Activated CD4-positive, alpha-beta T cell treated with anti-CD3 and anti-CD28 coated beads for 36 hours (primary cell): Measurements from ENCODE around the gene POMC. TPM values are rescaled to one million over a fixed set of nuclear protein-coding genes. Genes with fewer than 3 reads are reported as not detected.
"Not testable (repeated sequence)": the region's sequence is repeated elsewhere in the genome, so short reads cannot be mapped to it uniquely, and the experiment has no call there.

Experiments used
- ATAC-seq: fragments of 200-7000 bp; cut with Tn5 transposase; one replicate; pipeline ENCODE4 v1.10.0; 2021; ENCODE audit warnings: mild to moderate bottlenecking, moderate library complexity
- CTCF ChIA-PET: fragments of 350-600 bp; sonication (Branson Sonifier 250); formaldehyde crosslinking; loops from one replicate; lab custom pipeline; 2021; ENCODE audit warnings: antibody characterized with exemption; lab: Charles Lee
- POLR2A ChIA-PET: fragments of 350-600 bp; sonication (Branson Sonifier 250); formaldehyde crosslinking; loops from one replicate; lab custom pipeline; 2021; ENCODE audit warnings: antibody characterized with exemption, inconsistent platforms; lab: Charles Lee
- DNase-seq: peaks from one replicate; pipeline ENCODE4 v3.0.0-alpha.2; 2020
- H3K27ac Mint-ChIP-seq: one replicate; pipeline ENCODE4 v1.8.0; 2021; ENCODE audit warnings: mixed read lengths
- H3K27me3 Mint-ChIP-seq: one replicate; pipeline ENCODE4 v1.8.0; 2021; ENCODE audit warnings: mixed read lengths
- H3K36me3 Mint-ChIP-seq: one replicate; pipeline ENCODE4 v1.8.0; 2021; ENCODE audit warnings: low read depth, mixed read lengths
- H3K4me1 Mint-ChIP-seq: one replicate; pipeline ENCODE4 v1.8.0; 2021; ENCODE audit warnings: mixed read lengths
- H3K4me3 Mint-ChIP-seq: one replicate; pipeline ENCODE4 v1.8.0; 2021; ENCODE audit warnings: mild to moderate bottlenecking, moderate library complexity, mixed read lengths
- H3K9me3 Mint-ChIP-seq: one replicate; pipeline ENCODE4 v1.8.0; 2021; ENCODE audit warnings: low read depth, mixed read lengths
- intact Hi-C, 2 experiments: fragments of 100-400 bp; cut with DNase I in 1 of 2; cut with micrococcal nuclease in 1 of 2; formaldehyde crosslinking; loops; one replicate each; pipeline versions ENCODE4 v1.14.2 to v1.15.1; 2022 to 2024; cut with DNase I, micrococcal nuclease
- total RNA-seq, 2 experiments: library from RNA; stranded (reverse); gene quantifications; one replicate each; pipeline ENCODE4 v1.2.3, GENCODE V29; 2021

The POMC gene
- total RNA-seq = 1 to 10 TPM; 5.7 to 8.3 TPM

GRCh38 chr2:25168256-25169072, at the start of gene POMC:
TSS of gene POMC (minus strand) at chr2:25168580. CDS start at chr2:25164772, 3,808 bp downstream.
- POLR2A ChIA-PET = no interaction called here
- Mint-ChIP-seq H3K4me1 (peaks cover 21% of the 10 kb centered on the region), H3K36me3 (no peaks in the 10 kb centered on the region), H3K9me3 (no peaks in the 10 kb centered on the region), H3K27ac (no peak within 1 kb of the TSS), H3K4me3 (peak within 1 kb of the TSS; percentile 59), H3K27me3 (peaks cover 33% of the 10 kb centered on the region)
- intact Hi-C loops = loop anchor here in 1 of 2 experiments (5.0 kb wide), 1 partner anchor 49 kb away; no protein-coding TSS in a partner anchor
- DNase-seq (peak; percentile 52), ATAC-seq (peak; percentile 51)
- CTCF ChIA-PET = interaction anchor here (0.6 to 0.9 kb wide), 4 partner anchors 193 to 1596 kb away, joined by 3 to 4 read pairs (median 3); partner anchors contain the start of gene SLC35F6

GRCh38 chr2:25218100-25218499, 49.7 kb upstream of the POMC start:
- no peak overlapping the region for H3K4me3 Mint-ChIP-seq
- no peaks in the 10 kb centered on the region for H3K27me3 Mint-ChIP-seq
- ChIA-PET CTCF (no interaction called here), POLR2A (no interaction called here)
- no peaks in the 10 kb centered on the region for H3K36me3 Mint-ChIP-seq
- intact Hi-C loops = loop anchor here (5.0 kb wide), 2 partner anchors 51 to 246 kb away; partner anchors contain the start of genes DNAJC27 (in 1 of the 2) and POMC (in 1 of the 2)
- no peaks in the 10 kb centered on the region for H3K9me3 Mint-ChIP-seq
- H3K27ac Mint-ChIP-seq = no peak overlapping the region
- DNase-seq (no peak), ATAC-seq (no peak)
- peaks cover 6% of the 10 kb centered on the region for H3K4me1 Mint-ChIP-seq

DNA sequence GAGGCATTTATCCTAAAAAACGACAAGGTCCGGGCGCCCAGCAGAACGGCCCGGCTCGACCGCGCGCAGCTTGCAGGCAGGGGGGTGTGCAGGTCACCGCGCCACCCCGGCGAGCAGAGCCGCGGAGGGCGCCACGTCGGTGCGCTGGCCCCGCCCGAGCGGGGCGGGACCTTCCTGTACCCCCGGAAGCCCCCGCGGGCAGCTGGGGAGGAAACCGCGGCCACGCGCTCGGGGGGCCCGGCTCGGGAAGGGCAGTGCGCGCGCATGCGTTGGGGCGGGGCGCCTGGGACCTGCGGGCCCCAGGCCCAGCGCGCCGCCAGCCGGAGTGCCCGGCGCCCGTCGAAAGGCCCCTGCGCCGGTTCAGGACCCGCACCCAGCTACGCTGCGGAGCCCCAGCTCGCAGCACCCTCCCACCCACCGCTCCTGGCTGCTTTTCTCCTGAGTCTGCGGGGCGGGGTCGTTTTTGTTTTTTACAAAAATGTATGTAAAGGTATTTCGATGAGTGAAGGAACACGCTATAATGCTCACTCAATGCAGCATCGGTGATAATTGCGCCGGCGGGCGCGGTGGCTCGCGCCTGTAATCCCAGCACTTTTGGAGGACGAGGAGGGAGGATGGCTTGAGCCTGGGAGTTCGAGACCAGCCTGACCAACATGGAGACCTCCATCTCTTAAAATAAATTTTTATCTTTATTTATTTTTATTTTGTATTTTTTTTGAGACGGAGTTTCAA, 47.7 kb upstream of the POMC start:
- H3K36me3 Mint-ChIP-seq = no peaks in the 10 kb centered on the region
- peak overlapping the region; percentile 65 for H3K4me3 Mint-ChIP-seq
- no peaks in the 10 kb centered on the region for H3K9me3 Mint-ChIP-seq
- H3K27ac Mint-ChIP-seq = peak overlapping the region; percentile 71
- ChIA-PET CTCF (interaction anchor here (0.6 to 1.1 kb wide), 3 partner anchors 11 to 53 kb away, joined by 3 to 4 read pairs (median 3); no protein-coding TSS in a partner anchor), POLR2A (no interaction called here)
- peaks cover 9% of the 10 kb centered on the region for H3K4me1 Mint-ChIP-seq
- intact Hi-C loops = loop anchor here (5.0 kb wide), 2 partner anchors 49 to 244 kb away; partner anchors contain the start of genes DNAJC27 (in 1 of the 2) and POMC (in 1 of the 2)
- DNase-seq (peak; percentile 88), ATAC-seq (peak; percentile 93)
- no peaks in the 10 kb centered on the region for H3K27me3 Mint-ChIP-seq

GRCh38 chr2:25215232-25215631, 46.9 kb upstream of the POMC start:
- ChIA-PET CTCF (no interaction called here), POLR2A (interaction anchor here (0.6 kb wide), 1 partner anchor 361 kb away, joined by 4 read pairs; no protein-coding TSS in a partner anchor)
- DNase-seq (no peak), ATAC-seq (peak; percentile 5)
- no peaks in the 10 kb centered on the region for H3K36me3 Mint-ChIP-seq
- peak overlapping the region; percentile 71 for H3K27ac Mint-ChIP-seq
- H3K27me3 Mint-ChIP-seq = no peaks in the 10 kb centered on the region
- H3K9me3 Mint-ChIP-seq = no peaks in the 10 kb centered on the region
- peak overlapping the region; percentile 61 for H3K4me3 Mint-ChIP-seq
- peaks cover 15% of the 10 kb centered on the region for H3K4me1 Mint-ChIP-seq
- intact Hi-C loops = loop anchor here (5.0 kb wide), 2 partner anchors 48 to 243 kb away; partner anchors contain the start of genes DNAJC27 (in 1 of the 2) and POMC (in 1 of the 2)

DNA sequence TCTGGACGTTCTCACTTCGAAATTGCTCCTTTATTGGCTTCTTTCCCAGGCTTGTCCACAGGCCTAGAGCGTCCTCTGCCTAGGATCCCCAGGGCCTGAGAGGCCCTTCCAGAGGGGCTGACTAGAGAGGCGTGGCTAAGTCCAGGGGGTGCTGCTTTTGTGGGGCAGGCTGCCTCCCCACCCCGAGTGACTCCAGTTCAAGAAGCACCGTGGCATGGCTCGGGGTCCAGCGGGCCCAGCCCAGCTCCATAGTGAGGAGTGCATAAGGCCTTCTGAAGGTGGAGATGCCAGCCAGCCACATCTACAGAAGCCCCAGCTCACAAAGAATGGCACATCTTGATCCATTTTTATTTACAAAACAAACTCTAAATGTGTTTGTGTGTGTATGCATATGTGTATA, 44.8 kb upstream of the POMC start:
- intact Hi-C loops = no loop called here
- no peaks in the 10 kb centered on the region for H3K36me3 Mint-ChIP-seq
- ChIA-PET POLR2A (no interaction called here), CTCF (interaction anchor here (0.6 to 0.9 kb wide), 2 partner anchors 16 to 17 kb away, joined by 3 to 4 read pairs; no protein-coding TSS in a partner anchor)
- no peak overlapping the region for H3K27ac Mint-ChIP-seq
- H3K4me1 Mint-ChIP-seq = peaks cover 23% of the 10 kb centered on the region
- H3K4me3 Mint-ChIP-seq = no peak overlapping the region
- H3K27me3 Mint-ChIP-seq = no peaks in the 10 kb centered on the region
- H3K9me3 Mint-ChIP-seq = no peaks in the 10 kb centered on the region
- ATAC-seq (no peak), DNase-seq (no peak)

DNA sequence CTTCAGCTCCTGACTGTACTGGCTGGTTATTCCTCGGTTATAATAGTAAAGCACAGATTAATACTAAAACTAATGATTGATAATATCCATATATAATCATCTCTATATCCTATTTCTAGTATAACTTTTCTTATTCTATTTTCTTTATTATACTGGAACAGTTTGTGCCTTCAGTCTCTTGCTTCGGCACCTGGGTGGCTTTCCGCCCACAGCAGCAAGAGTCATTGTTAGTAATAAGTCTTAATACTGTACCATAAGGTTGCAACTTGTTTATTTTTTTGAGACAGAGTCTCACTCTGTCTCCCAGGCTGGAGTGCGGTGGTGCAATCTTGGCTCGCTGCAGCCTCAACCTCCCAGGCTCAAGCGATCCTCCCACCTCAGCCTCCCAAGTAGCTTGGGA, 42.5 kb upstream of the POMC start:
- CTCF ChIA-PET = interaction anchor here (0.7 to 1.0 kb wide), 3 partner anchors 10 to 15 kb away, joined by 3 read pairs; no protein-coding TSS in a partner anchor

DNA sequence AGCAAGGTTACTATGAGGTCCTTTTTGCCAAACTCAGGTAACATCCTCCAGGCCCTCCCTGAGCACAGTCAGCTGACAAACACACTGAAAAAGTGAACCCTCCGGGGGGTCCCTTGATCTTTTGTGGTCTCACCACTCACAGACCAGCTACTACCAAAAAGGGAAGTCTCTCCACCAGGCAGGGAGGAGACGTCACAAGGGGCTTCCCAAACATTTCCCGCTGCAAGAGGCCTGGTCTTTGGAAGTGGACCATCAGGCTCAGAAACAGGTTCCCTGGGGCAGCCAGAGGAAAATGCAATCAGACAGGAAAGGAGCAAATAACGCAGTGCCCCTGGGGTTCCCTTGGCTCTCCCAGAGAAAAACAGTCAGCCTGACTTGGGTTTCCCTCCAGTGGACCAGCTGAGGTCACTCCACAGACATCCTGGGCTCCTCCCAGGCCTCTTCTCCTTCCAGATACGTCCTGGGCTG, 38.7 kb upstream of the POMC start:
- H3K27ac Mint-ChIP-seq = no peak overlapping the region
- POLR2A ChIA-PET = interaction anchor here (0.7 kb wide), 1 partner anchor 345 kb away, joined by 4 read pairs; no protein-coding TSS in a partner anchor
- no peaks in the 10 kb centered on the region for H3K36me3 Mint-ChIP-seq
- ATAC-seq (no peak), DNase-seq (no peak)
- H3K4me3 Mint-ChIP-seq = no peak overlapping the region
- peaks cover 26% of the 10 kb centered on the region for H3K4me1 Mint-ChIP-seq
- intact Hi-C loops = no loop called here
- H3K9me3 Mint-ChIP-seq = no peaks in the 10 kb centered on the region
- H3K27me3 Mint-ChIP-seq = no peaks in the 10 kb centered on the region
- CTCF ChIA-PET = interaction anchor here (0.6 to 1.2 kb wide), 2 partner anchors 10 to 798 kb away, joined by 3 to 5 read pairs; no protein-coding TSS in a partner anchor

More for the DNA sequence above, 42.5 kb upstream of the POMC start:
- H3K4me3 Mint-ChIP-seq, H3K36me3 Mint-ChIP-seq, H3K27ac Mint-ChIP-seq, H3K27me3 Mint-ChIP-seq, intact Hi-C loops, ATAC-seq, DNase-seq, H3K9me3 Mint-ChIP-seq: not testable (repeated sequence)
- POLR2A ChIA-PET = interaction anchor here (0.5 kb wide), 1 partner anchor 11 kb away, joined by 3 read pairs; no protein-coding TSS in a partner anchor
- H3K4me1 Mint-ChIP-seq = peaks cover 25% of the 10 kb centered on the region

GRCh38 chr2:25204190-25204838, 35.9 kb upstream of the POMC start:
- DNase-seq (no peak), ATAC-seq (peak; percentile 51)
- no peaks in the 10 kb centered on the region for H3K27me3 Mint-ChIP-seq
- POLR2A ChIA-PET = no interaction called here
- no peaks in the 10 kb centered on the region for H3K36me3 Mint-ChIP-seq
- H3K27ac Mint-ChIP-seq = no peak overlapping the region
- CTCF ChIA-PET = no interaction called here
- no peaks in the 10 kb centered on the region for H3K9me3 Mint-ChIP-seq
- H3K4me1 Mint-ChIP-seq = peaks cover 13% of the 10 kb centered on the region
- intact Hi-C loops = no loop called here
- no peak overlapping the region for H3K4me3 Mint-ChIP-seq

DNA sequence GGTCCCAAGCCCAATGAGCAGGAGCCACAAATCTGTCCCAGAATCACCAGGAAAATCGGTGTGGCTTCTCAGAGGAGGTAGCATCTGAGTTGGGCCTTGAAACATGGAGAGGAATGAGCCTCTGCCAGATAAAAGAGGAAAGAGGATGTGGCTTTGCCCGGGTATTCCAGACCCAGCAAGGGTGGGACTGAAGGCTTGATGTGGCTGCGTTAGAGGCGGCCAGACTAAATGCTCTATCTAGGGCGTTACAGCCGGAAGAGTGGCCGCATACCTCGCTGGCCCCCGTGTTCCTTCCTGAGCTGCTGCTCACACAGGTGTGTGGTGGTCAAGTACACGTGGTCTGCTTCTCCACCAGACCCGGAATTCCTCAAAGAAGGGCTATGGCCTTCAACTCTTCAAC, 33.9 kb upstream of the POMC start:
- CTCF ChIA-PET = no interaction called here
- intact Hi-C loops = no loop called here
- DNase-seq = no peak
- H3K27me3 Mint-ChIP-seq = no peaks in the 10 kb centered on the region
- H3K4me3 Mint-ChIP-seq = no peak overlapping the region
- POLR2A ChIA-PET = no interaction called here
- H3K27ac Mint-ChIP-seq = no peak overlapping the region
- no peak for ATAC-seq
- no peaks in the 10 kb centered on the region for H3K36me3 Mint-ChIP-seq
- no peaks in the 10 kb centered on the region for H3K9me3 Mint-ChIP-seq
- peaks cover 12% of the 10 kb centered on the region for H3K4me1 Mint-ChIP-seq

- H3K27ac Mint-ChIP-seq = no peak overlapping the region
- H3K27me3 Mint-ChIP-seq = no peaks in the 10 kb centered on the region
- intact Hi-C loops = no loop called here
- H3K4me3 Mint-ChIP-seq = no peak overlapping the region
- DNase-seq (no peak), ATAC-seq (no peak)
- no peaks in the 10 kb centered on the region for H3K9me3 Mint-ChIP-seq
- no peaks in the 10 kb centered on the region for H3K36me3 Mint-ChIP-seq
- ChIA-PET CTCF (no interaction called here), POLR2A (no interaction called here)
- H3K4me1 Mint-ChIP-seq = peaks cover 9% of the 10 kb centered on the region
Observed at GRCh38 chr2:25201794-25202193, 33.4 kb upstream of the POMC start.
